NCI-H2227 treated with DMSO at 0.1 percent for 48 hours (cell line): Measurements from ENCODE around the gene CARD19.

Source experiments
- DNase-seq: peaks from one replicate; lab custom pipeline; 2025; lab: John Stamatoyannopoulos, UW

Gene CARD19

DNA sequence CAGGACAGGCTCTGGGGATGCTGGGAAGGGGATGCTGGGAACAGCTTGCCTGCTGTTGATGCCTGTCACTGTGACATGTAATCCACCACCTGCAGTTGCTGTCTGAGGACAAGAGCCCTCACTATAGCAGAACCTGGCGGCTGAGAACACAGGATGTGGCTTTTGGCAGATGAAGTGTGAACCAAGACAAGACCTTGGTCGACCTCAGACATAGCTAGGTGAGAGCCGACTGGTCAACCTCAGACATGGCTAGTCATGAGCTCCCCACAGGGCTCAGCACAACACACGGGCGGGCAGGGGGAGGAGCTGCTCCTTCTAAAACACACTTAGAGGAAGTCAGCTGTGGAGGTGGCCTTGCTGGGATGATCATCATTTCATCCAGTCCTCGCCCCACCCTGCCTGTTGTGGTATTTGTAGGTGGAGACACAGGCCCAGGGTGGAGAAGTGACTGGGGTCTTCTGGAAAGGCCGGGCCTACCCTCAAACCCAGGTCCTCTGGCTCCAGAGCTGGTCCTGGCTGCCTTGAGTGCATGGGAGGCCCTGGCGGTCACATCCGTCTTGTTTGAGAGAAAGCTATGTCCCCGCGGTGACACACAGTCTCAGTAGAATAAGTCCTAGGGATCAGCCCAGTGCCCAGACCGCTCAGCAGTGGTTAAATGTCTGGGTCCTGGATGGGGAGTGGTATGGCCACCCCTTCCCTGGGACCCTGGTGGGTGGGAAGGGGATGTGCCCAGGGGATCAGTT is 31.5 kb upstream of the CARD19 start:
- DNase-seq = no peak

DNA sequence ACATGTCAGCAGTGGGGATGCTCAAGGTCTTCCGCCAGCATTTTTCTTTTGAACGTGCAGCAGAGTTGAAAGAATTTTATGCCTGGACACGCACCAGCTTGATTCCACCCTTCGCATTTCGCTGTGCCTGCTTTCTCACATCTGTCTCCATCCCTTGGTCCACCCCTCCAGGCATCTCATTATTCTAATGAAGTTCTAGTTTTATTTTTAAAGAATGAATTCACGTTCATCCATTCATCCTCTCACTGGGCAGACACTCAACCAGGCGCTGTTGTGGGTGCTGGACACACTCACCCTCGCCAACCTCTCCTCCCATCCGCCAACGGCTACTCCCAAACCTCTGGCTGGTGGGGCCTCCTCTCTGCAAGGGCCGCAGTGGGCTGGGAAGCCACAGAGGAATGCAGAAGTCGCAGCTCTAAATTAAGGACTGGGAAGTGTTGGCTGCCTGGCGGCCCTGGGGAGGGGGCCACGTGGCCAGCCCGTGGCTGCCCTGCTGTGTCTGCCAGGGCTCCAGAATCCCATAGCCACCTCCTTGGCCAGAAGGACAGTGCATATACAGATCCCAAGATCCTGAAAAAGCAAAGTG is 30.8 kb upstream of the CARD19 start:
- DNase-seq = no peak

DNA sequence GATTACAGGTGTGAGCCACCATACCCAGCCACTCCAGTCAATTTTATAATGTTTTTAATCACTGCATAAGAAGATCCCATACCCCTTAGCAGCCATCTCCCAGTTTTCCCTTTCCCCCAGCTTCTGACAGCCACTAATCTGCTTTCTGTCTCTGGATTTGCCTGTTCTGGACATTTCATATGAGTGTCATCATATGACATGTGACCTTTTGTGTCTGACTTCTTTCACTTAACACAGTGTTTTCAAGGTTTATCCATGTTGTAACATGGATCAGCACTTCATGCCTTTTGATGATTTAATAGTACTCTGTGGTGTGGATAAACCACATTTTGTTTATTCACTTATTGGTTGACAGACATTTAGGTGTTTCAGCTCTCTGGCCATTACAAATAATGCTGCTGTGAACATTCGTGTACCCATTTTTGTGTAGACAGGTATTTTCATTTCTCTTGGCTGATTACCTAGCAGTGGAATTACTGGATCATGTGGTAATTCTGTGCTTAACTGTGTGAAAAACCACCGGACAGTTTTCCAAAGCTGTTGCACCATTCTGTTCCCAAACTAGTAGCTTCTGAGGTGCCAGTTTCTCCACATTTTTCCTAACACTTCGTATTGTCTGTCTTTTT is 28.9 kb upstream of the CARD19 start:
- DNase-seq = no peak

DNA sequence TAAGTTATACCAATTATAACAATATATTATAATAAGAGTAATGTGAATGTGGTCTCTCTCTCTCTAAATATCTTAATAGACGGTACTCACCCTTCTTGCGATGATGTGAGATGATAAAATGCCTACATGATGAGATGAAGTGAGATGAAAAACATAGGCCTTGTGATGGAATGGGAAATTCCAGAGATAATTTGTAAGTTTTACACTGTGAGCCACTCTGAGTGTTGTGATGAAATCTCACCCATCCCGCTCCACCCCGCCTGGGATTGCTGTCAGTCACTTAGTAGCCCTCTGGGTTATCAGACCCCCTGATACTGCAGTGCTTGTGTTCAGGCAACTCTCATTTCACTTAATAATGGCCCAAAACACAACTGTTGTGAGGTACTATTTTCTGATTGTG is 27.1 kb upstream of the CARD19 start:
- no peak for DNase-seq

DNA sequence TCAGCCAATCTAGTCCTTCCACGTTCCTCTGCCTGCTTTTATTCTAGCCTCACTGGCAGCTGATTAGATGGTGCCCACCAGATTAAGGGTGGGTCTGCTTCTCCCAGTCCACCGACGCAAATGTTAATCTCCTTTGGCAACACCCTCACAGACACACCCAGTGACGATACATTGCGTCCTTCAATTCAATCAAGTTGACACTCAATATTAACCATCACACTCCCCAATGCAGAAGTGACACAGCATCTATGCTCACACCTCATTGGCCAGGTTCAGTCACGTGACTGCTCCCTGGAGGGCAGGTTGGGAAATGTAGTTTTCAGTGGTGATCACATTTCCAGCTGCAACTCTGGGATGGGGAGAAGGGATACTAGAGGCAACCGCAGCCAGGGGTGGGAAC is 24.6 kb upstream of the CARD19 start:
- DNase-seq = no peak

DNA sequence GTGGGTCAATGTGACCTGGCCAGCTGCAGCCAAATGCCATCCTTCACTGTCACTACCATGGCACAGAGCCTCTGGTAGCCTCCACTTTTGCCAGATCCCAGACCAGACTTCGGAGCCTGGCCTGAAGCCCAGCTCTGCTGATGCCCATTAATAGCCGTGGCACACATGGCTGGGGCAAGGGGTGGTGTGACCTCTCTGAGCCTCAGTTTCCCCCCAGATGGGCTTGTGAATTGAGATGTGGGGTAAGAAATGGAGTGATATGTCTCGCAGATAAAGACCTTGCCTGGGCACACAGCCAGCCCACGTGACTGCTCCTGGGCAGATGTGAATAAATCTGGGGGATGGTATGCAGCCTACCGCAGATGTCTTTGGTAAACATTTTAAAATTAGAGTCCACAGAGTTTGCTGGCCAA is 23.6 kb upstream of the CARD19 start:
- DNase-seq = no peak

DNA sequence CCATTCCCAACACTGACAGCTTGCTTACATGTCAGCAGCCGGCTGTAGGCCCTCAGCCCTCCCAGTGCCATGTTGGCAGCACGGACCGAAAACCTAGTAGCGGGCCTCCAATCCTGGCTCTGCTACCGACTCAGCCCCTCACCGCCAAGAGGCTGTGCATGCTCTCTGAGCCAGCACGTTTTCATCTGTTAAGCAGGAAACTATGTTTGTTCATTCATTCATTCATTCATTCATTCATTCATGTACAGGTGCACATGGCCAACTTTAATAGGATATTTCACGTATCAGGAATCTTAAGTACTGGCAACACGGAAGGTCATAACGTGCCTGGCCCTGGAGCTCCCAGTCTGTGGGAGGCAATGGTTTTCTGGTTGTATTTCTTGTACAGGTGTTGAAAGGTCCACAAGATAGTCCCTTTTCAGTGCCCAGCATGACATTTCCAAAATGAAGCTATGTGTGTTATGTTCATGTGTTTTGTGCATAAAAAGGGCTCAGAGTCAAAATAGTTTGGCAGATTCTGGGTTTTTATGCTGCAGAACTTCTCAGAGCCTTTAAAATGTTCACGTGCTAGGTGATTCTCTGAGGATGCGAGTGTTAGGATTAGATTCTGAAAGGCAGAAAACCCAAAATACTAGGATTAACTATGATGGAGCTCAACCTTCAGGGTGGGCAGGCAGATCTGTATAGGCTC is 19.8 kb upstream of the CARD19 start:
- no peak for DNase-seq

DNA sequence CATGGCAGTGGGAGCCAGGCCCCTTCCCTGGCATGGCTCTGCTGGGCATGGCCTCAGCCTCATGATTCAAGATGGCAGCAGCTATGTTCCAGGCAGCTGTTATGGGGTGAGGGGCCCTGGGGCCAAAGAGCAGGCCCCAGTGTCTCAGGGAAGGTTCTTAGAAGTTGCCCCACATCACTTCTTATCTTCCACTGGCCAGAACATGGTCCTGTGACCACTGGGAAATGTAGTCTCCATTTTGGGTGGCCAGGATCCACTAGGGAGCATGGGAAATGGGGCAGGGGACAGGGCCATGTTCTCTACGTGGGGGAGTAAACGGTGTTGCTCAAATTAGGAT is 19.3 kb upstream of the CARD19 start:
- no peak for DNase-seq

DNA sequence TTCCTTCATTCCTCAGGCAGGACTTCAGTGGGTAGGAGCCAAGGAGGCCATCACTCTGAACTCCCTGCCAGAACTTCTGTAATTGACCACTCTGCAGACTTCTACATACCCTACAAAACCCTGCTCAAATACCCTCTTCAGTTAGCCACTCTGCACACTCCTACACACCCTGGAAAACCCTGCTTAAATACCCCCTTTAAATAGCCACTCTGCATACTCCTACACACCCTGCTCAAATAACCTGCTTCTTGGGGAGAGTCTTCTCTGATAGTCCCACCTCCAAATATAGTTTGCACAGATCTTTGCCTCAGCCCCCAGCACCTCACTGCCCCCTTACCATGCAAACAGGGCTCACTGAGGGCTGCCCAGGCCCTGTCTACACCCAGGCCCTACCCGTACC is 18.6 kb upstream of the CARD19 start:
- no peak for DNase-seq

DNA sequence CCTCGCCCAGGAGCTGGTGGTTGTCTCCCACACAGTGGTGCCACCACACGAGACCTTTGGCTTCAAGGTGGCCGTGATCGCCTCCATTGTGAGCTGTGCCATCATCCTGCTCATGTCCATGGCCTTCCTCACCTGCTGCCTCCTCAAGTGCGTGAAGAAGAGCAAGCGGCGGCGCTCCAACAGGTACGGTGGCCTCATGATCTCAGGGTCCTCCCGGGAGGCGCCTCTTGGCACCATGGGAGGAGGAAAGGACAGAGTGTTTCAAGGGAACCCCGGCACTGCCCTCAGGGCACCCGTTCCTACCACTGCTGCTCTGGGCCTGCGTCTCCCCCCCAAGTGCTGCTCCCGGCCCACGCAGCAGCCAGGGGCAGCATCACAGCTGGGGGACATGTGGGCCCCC is 18.2 kb upstream of the CARD19 start:
- DNase-seq = no peak

DNA sequence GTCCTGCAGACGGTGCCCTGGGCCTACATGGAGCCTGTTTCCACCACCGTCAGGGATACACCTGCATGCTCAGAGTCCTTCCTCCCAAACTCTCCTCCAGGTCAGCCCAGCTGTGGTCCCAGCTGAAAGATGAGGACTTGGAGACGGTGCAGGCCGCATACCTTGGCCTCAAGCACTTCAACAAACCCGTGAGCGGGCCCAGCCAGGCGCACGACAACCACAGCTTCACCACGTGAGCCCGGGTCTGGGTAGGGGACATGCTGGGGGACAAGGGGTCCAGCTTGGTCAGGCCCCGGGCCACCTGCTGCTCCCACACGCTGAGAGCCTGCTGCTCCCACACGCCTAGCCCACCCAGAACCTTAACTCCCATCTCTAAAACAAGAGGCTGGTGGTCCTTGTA is 16.6 kb upstream of the CARD19 start:
- DNase-seq = no peak

DNA sequence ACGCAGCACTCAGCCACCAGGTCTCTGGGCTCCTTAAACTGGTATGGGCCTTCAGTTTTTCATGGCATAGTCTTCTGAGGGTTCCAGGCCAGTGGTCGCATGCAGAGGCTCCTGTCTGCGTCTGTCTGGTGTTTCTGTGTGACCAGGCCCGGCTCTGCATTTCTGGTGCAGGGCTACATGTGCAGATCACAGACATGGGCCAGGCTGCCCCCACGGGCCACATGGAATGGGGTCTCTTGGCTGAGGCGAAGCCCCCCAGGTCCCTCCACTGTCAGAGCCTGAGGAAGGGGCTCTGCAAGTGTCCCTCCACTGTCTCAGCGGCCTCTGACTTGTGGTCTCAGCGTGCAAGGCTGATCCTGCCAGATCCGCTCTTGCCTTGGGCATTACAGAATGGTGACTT is 15.6 kb upstream of the CARD19 start:
- no peak for DNase-seq

DNA sequence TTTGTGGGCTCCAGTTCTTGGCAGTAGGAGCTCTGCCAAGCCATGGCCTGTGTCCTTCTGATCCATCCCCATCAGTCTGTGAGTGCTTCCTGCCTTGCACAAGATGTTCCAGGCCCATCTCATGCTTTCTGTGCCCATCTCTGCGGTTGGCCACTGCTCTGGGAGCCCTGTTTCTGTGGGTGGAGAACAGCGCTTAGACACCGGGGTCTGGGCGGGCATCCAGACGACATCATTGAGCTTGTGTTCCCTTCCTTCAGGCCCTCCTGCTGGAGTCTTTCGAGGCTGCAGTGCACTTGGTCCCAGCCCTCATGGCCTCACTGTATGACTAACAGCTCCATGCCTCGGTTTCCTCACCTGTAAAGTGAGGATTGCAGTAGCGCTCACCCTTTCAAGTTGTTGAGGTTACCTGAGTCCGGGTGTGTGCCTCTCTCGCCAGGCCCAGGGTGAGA is 14.9 kb upstream of the CARD19 start:
- no peak for DNase-seq

DNA sequence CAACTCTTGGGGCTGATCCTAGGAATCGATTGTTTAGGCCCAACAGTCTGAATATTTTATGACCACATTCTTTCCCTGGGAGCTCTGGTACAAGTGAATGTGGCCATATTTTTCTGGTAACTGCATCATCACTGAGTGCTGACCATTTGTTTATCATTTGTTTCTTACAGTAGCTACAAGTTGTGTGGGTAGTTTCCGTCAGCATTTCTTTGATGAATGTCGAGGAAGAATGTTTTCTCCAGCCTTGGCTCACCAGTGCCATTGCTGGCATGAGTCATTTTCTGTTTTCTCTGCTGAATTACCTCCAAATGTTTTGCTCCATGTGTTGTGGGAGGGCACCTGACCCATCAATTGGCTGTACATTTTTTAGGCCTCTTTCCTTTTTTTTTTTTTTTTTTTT is 14.1 kb upstream of the CARD19 start:
- no peak for DNase-seq

DNA sequence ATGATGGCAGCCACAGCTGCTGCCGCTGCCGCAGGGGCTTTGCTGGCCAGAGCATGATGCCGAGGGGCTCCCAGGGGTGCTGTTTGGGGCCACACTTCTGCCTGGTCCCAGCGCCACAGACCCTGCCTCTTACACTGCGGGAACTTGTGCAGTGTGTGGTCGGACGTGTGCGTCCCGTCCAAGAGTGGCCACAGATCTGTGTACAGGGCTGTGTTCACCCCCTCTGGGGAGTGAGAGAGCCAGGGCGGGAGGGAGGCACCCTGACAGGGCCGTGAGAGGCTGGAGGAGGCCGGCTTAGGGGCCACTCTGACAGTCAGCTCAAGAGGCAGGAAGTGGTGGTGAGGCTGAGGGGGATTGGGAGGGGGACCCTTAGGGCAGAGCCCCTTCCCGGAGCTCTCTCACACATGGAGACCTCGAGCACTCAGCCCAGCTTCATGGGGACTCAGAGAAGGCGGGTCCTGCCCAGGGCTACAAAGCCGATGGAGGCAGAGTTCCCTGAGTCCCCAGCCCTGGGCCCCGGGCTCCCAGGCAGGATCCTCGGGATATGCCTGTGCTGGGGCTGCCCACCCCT is 13.1 kb upstream of the CARD19 start:
- no peak for DNase-seq

DNA sequence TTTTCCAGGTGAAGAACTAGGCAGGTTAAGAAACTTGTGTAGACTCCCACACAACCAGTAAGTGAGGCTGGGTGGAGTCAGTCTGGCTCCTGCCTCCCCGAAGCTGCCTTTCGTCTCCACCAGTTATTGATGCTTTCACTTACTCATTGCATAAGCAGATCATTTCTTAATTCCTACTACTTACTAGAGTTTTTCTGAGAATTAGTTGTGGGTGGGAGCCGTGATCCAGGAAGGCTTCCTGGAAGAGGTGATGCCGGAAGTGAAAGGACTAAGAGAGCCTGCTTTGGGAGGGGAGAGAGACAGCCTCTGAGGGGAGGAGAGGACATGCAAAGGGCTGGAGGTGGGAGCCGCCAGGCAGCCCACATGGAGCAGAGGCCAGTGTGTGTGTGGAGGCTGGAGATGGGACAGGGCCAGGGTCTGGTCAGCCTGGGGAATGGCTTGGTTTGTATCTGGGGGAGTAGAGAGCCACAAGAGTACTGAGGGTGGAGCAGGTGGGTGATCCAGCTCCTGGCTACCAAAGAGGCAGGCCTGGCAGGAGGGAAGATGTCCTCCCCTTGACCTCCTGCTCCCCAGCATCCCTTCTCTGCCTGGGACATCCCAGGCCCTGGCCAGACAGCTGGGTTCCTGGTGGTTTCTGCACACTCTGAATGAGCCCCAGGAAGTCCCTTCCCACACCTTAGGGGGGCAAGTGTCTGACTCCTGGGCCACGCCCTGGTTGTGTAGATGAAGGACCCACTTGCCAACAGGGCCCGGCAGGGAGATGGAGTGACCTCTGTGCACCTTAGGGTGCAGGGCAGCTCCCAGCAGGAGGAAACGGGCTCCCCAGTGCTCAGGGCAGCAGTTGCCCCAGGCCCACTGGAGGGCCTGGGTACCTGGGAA is 12.2 kb upstream of the CARD19 start:
- no peak for DNase-seq

DNA sequence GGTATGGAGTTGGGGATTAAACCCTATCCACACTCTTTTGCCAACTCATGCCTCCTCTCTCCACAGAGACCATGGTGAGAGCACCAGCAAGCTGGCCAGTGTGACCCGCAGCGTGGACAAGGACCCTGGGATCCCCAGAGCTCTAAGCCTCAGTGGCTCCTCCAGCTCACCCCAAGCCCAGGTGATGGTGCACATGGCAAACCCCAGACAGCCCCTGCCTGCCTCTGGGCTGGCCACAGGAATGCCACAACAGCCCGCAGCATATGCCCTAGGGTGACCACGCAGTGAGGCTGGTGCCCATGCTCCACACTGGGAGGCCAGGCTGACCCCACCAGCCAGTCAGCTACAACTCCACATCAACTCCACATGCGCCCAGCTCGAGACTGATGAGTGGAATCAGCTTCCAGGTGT is 11.5 kb upstream of the CARD19 start:
- DNase-seq = no peak

DNA sequence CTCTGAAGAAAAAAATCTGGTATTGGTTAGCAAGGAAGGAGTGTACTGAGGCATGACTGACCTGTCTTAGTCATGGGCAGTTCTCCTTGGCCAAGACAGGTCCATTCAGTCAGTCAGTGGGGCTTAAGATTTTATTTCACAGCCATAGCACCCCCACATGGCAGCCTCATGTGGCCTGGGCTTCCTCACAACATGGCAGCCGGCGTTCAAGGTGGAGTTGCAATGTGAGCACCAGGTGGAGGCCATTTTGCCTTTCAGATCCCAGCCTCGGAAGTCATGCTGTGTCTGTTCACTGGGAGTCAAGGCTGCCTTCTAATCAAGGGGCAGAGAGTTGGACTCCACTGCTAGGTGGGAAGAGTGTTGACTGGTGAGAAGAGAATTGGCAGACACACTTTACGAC is 10.3 kb upstream of the CARD19 start:
- no peak for DNase-seq

DNA sequence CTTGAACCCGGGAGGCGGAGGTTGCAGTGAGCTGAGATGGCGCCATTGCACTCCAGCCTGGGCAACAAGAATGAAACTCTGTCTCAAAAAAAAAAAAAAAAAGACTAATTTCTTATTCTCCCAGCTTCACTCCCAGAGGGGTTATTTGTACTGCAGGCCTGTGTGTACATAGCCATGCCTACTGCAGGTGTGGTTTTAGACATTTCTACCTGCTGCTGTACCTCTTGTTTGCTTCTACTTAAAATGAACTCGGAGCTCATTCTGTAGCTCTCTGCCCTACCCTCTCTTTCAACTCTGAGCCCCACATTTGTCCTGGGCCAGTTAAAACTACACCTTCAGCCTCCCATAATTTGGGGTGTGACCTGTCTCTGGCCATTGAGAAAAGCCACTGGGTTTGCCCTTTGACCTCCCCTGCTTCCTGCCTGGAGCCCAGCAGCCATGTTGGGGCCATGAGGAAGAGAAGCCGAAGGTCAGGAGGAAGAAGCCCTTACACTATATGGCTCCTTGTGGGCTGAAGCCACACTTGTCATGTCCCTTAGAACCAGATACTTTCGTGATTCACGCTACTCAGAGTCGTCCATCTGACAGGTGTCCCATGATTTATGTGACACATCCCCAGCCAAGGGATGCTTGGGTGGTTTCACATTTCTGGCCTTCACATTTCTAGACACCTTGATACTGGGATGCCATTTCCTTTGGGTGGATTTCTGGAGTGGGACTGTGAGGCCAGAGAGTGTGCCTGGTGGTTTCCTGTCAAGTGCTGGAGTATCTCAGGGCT is 9.4 kb upstream of the CARD19 start:
- no peak for DNase-seq

DNA sequence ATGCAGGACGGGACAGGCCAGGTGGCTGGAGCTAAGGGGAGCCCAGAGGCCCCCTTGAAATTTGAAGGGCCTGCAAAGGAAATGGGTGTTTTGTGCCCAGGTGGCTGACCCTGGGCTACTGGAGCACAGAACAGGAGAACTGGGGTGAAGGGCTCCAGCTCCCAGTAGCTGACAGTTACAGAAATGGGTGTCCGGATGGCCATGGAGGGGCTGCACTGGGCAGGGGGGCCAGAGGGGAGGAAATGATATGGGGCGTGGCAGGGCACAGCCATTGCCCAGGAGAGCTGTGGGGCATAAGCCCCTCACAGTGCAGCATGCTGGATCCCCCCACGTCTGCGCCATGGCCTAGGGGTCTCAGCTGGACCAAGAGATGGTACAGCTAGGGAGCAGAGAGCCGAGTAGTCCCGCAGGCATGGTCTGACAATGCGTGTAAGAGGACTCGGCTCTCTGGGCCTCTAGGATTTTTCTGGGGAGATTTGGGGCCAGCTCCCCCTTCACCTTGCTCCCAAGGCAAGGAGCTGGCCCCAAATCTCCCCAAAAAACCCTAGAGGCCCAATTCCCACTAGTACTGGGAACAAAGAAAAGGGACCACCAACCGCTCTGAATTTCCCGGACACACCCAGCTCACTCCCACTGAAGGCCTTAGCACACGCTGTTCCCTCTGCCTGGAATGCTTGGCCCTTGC is 7.9 kb upstream of the CARD19 start:
- DNase-seq = no peak

DNA sequence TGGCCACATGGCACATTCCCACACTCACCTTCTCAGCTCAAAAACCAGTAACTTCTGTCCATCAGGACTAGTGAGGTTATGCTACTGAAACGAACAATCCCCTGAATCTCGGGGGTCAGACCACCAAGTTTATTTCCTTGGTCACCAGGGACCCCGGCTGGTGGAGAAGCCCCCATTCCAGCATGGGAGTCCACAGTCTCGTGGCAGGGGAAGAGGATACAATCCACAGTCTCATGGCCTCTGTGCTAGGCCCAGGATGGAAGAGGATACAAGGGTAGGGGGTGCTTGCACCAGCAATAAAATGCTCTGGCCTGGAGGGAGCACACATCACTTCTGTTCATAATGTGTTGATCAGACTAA is 7.4 kb upstream of the CARD19 start:
- DNase-seq = no peak
